ENCODE measurements around the gene SLC66A1.

Gene SLC66A1

DNA sequence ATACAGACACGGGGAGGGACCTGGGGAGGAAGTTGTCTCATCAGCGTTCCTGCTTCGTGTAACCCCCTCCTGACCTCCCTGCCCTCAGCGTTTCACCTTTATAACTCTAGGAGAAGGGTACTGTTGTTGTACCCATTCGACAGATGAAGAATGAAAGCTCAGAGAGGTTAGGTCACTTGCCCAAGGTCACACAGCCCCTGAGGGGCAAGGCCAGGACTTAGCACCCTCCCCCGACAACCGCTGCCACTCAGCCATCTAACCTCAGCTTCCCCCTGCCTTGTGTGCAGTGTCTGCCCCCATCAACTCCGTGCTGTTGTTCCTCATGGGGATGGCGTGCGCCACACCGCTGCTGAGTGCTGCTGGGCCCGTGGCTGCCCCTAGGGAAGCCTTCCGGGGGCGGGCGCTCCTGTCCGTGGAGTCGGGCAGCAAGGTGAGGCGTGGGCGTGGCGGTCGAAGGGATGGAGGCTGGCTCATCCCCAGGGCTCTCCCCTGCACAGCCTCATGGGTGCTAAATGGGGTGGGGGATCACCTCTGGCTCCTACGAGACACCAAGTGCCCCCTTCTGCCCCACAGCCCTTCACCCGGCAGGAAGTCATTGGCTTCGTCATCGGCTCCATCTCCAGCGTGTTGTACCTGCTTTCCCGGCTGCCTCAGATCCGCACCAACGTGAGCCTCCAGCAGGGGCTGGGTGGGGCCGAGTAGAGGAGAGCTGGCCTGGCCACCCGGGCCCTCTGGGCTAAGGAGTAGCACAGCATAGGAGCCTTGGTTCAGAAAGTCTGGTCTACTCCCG is 14.0 kb downstream of the SLC66A1 start:
- DNase-seq, result no peak

DNA sequence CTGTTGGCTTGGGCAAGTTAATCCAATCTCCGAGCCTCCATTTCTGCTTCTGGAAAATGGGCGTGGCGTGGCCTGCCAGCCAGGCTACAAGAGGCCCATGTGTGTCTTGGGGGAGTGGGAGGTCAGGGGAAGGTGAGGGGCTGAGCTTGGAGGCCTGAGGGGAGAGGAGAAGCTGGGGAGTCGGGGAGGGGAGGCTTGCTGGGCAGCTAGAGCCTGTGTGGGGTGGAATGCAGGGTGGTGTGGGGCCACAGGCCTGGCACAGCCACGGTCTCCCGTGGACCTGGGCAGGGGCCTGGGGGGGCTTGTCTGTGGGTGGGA is 14.6 kb downstream of the SLC66A1 start:
- DNase-seq, result no peak

DNA sequence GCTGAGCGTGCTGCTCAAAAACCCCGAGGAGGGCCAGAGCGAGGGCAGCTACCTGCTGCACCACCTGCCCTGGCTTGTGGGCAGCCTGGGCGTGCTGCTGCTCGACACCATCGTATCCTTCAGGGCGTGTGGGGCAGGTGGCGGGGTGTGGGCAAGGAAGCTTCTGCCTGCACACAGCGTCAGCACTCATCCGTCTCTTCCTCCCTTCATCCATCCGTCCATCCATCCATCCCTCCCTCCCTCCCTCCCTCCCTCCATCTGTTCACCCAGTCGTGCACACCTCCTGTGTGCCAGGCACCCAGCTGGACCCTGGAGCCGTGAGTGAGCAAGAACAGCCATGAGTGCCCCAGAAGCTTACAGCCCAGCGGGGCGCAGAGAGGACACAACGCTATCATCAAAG is 15.2 kb downstream of the SLC66A1 start:
- no peak for DNase-seq

DNA sequence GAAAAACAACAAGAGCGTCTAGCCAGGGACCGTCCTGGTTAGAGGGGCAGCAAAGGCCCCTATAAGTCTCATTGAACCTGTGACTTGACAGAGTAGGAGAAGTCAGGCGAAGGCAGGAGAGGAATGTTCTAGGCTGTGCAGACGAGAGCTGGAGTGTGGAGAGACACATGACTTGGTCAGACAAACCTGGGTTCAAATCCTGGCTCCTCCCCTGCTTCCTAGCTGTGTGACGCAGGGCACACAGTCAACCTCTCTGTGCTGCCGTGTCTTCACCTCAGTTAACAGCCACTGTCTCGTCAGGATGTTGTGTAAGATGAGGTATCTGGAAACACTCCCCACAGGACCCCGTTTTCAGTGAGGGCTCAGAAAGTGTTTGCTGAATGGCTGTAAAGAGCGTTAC is 15.6 kb downstream of the SLC66A1 start:
- no peak for DNase-seq

DNA sequence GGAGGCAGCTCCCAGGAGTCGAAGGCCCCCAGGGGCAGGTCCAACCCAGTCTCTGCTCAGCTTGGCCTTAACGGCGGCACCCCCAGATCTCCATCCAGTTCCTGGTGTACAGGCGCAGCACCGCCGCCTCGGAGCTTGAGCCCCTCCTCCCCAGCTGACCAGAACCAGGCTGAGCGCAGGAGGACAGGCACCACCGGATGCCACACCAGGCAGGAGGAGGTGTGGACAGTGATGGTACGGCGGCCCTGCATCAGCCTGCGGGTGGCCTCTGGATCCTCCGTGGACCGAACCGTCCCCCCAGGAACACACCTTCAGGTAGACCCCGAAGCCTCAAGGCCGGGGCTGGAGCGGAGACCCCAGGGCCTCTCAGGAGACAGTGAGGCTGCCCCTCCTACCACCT is 16.4 kb downstream of the SLC66A1 start:
- DNase-seq, result no peak

DNA sequence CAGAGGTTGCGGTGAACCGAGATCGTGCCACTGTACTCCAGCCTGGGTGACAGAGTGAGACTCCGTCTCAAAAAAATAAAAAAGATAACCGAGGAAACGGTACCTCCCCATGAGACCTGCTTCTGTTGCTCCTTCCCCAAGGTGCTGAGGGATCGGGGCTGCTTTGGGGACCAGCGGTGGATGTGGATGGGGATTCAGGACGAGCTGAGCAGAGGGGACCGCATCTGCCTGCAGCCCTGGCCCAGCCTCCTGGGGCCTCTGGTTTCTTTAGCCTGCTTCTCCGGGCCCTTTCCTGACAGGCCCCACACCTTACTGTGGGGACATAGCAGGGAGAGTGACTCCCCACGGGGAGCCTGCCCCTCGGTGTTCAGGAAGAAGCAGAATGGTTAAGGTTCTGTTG is 17.1 kb downstream of the SLC66A1 start:
- no peak for DNase-seq

DNA sequence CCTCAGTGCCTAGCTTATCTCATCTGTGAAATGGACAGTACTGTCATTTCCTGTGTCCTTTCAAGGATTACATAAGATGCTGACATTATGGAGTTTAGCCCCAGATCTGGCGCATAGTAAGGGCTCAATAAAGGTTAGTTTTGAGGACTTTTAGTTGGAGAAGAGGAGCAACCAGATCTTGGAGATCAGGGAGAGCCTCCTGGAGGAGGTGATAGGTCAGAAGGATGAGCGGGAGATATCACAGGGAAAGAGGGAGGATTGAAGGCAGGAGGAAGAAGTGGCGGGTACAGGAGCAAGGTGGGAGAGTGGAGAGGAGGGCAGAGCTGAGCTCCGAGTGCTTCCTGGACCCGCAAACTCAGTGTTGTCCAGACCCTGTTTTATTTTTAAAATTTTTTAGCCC is 17.5 kb downstream of the SLC66A1 start:
- DNase-seq, result no peak

DNA sequence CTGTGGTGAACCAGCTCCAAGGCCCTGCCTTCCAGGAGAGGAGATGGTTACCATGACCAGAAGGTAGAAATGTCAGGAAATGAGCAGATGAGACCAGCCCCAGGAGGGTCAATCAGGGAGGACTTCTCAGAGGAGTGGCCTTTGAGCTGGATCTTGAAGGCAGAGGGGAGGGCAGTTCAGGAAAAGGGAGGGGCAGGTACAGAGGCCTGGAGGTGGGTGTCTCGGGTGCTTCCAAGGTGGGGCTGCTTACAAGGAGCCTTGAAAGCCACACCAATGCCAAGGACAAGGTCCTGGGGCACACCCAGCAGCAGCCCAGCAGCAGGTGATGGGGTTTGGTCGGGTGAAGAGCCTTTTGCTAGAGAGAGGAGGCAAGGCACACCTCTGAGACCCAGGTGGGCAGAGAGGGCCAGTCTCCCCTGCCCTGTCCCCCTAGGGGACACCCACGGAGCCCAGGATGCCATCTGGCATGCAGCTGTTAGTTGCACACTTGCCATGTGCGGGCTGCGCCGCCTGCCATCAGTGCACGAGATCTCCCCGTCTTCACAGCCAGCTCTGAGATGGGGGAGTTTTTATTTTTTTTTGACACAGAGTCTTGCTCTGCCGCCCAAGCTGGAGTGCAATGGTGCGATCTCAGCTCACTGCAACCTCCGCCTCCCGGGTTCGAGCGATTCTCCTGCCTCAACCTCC is 18.5 kb downstream of the SLC66A1 start:
- no peak for DNase-seq

DNA sequence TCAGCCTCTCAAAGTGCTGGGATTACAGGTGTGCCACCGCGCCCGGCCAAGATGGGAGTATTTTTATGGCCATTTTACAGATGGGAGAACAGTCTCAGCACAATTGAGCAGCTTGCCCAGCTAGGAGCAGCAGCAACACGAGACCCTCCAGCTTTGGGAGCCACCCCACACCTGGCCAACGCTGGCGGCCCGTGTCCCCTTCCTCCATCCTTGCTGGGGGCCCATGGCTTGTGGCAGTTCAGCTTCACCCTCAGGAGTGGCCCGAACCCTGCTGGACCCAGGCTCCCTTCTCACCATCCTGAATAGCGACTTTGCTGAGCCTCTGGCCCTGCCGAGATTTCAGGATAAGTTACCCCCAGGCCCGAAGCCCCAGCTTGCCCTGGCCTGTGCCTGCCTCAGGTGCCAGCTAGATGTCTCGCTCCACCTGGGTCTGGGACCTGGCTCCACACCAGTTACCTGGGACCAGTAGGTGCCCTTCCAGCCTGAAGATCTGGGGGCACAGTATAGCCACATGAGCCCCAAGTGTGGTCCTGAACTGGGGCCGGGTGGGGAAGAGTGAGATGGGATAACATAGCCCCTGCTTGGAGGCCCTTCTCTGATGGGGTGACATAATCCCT is 19.2 kb downstream of the SLC66A1 start:
- DNase-seq, result no peak

DNA sequence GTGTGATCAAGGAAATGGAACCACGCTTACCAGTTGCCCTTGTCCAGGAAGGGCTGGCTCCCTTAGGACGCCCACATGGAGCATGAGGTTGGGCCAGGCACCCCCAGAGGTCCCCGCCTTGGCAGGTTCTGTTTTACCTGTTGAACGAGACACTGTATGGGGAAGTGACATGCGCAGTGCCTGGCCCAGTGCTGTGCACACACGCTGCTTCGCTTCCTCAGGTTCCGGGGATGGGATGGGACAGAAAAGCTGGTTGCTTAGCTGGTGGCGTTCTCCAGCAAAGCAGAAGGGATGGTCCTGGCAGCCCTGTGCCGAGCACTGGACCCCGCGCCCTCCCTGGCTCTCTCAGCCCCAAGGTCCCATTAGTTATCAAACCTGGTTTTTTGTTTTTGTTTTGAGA is 20.7 kb downstream of the SLC66A1 start:
- no peak for DNase-seq

DNA sequence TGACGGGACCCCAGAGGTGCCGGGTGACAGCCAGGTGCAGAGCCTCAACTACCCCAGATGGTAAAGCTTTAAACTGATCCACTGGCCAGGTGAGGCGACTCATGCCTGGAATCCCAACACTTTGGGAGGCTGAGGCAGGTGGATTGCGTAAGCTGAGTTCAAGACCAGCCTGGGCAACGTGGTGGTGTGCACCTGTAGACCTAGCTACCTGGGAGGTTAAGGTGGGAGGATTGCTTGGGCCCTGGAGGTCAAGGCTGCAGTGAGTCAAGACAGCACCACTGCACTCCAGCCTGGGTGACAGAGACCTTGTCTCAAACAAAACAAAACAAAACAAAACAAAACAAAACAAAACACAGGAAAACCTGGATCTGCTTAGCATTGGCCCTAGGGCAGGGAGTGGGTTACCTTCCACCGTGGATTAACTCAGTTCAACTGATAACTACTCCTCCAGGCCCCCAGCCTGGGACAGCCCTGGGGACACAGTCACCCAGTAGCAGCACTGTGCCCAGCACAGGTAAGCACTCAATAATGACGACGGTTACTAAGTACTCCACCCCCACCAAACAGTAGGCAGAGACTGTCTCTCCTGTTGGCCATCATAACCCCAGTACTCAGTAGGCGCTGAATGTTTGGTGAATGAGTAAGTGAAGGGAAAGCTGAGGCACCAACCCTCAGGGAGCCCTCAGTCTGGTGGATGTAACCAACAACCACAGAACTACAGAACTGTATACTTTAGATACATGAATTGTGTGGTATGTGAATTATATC is 21.6 kb downstream of the SLC66A1 start:
- no peak for DNase-seq

DNA sequence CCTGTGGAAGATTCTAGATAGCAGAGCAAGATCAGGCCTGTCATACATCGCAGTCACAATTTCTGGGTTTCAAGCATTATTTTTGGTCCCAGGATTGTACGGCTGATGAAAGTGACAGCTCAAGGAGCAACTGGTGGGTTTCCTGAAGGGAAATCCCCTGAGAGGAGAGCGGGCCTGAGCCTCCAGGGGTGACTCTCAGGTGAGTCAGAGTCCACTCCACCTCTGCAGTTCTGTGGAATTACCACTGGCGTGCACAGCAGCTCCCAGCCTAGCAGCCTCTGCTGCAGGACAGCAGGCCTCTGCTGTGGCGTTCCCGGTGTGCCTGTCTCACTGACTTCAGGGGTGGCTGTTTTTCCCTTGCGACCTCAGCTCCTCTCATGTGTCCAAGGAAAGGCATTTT is 24.4 kb downstream of the SLC66A1 start:
- no peak for DNase-seq

DNA sequence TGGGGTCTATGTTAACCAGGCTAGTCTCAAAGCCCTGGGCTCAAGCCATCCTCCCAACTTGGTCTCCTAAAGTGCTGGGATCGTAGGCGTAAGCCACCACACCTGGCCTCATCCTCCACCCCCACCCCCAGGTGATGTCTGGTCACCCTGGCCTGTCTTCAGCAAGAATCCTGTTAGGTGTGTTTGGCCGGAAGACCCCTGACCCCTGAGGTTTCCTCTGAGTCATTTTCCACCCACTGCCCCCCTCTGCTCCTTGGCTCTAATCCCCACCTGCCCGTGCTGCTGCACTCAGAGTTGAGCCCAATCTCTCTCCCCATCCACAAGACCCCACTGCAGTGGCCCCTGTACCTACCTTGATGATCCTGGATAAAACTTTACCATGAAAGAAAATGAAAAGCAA is 25.2 kb downstream of the SLC66A1 start:
- DNase-seq, result no peak

DNA sequence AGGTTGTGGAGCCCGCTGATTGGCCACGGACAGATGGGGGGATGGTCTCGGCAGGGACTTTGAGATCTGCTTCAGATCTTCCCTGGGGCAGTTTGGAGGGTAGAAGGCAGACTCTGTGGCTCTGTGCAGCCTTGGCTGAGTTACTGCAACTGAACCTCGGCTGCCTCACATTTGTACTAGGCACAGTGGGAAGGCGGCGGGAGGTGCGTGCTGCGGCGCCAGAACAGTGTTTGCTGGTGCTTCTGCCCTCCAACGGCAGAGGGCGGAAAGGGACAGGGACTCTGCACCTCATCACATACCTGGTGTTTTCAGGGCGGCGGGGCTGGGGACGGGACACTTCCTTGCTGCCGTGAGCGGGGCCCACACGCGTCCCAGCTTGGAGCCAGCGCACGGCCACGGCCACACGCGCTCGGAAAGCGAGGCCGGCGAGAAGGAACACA is 26.2 kb downstream of the SLC66A1 start:
- no peak for DNase-seq

DNA sequence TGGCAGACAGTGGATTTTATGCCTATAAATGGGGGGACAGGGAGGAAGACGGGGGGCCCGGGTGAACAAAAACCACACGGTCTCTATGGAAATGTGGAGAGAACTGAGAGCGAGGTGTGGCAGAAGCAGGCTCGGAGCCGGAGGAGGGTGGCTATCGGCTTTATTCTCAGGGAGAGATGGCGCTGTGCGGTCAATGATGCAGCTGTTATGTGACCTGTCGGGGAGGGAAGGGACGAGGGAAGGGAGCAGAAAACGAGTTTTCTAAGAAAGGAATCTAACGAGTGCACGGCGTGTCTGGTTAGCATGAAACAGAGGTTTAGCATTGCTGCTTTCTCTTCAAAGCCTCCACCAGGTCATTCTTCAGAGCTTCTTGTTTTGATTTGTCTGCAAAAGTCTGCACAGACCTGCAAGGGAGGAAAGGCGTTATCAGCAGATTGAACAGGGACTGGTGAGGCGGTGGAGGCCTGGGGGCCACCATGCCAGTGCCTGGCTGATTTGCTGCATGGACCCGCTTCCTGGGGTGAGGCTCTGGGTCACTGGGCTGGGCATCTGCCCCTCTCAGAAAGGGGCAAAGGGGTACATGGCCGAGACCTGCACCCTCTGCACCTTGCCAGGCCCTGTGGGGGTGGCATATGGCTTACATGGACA is 27.2 kb downstream of the SLC66A1 start:
- DNase-seq, result no peak

DNA sequence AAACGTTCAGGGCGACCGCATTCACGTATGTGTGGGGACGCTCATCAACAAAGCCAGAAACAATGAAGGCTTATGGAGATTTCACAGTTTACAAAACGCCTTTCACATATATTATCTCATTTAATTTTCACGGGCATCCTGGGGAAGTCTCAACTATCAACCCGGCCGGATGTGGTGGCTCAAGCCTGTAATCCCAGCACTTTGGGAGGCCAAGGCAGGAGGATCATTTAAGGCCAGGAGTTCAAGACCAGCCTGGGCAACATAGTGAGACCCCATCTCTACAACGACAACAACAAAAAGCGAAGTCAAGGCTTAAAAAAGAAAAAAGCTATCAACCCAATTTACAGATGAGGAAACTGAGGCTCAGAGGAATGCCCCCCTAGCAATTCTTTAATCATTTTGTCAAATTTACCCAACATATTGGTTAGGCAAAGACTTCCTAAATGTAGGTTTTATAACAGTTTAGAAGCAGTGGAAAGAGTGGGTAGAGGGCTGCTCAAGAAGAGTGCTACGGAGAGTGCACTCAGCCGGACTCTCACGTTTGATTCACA is 28.3 kb downstream of the SLC66A1 start:
- DNase-seq, result no peak

DNA sequence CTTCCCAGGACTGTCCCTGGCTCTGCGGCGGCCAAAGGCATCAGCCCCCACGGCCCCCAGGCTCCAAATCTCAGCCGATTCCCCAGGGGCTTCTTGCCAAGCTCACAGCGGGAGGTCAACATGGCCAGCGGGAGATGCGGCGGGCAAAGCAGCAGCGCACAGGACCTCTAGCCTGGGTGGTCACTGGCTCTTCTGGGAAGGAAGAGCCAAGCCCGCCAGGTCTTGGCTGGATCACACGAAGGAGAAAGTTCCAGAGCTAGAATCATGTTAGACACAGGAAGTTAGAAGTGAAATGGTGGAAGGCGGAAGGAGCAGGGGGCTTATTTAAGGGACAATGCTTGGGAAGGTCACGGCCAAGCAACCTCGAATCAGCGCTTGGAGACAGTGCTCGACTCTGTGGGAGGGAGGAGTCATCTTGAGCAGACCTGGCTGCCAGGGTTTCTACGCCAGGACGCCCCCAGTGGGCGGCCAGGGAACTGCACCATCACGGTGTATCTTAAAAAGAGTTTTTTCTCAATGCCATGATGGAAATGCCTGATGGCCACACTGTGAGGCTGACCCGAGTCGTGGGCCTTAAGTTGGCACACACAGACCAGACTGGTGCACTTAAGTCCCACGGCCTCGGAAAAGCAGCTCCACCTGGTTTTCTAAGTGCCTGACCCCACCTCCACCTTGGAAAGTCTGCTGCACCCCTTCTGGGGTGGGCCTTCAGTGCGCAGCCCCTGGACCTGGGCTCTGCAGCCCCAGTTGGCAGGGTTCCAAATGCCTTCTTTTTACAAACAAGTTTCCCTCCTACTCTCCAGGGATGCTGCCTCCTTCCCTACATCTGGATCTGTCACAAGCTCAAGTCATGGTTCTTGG is 29.3 kb downstream of the SLC66A1 start:
- peak; percentile 12 for DNase-seq

DNA sequence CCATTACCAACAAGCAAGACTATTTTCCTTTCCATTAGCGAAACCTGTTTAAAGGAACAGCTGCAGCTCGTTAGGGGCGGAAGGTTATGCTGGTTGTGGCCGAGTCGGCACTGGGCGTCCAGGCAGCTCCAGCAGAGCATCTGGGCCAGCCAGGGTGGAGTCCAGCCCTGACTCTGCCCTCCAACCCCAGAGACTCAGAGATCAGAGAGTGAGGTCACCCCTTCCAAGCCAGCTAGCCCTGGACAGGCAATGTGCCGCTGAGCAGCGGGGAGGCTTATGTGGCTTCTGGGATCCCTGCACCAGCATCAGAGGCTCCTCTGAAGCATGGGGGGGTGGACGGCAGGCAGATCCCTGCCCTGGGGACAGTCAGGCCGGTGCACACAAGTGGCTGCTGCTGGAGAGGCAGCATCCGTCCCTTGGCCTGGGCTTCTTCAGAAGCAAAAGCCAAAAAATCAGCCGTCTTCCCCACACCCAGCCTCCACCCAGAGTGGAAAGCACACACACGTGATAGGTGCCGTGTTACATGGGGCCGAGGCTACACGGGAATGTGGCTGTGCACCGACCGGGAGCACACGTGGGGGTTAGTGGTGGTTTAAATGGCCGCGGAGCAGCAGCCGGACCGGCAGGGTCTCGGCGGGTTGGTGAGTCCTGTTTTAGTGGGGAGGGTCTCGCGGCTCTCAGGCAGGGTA is 30.1 kb downstream of the SLC66A1 start:
- DNase-seq, result no peak

DNA sequence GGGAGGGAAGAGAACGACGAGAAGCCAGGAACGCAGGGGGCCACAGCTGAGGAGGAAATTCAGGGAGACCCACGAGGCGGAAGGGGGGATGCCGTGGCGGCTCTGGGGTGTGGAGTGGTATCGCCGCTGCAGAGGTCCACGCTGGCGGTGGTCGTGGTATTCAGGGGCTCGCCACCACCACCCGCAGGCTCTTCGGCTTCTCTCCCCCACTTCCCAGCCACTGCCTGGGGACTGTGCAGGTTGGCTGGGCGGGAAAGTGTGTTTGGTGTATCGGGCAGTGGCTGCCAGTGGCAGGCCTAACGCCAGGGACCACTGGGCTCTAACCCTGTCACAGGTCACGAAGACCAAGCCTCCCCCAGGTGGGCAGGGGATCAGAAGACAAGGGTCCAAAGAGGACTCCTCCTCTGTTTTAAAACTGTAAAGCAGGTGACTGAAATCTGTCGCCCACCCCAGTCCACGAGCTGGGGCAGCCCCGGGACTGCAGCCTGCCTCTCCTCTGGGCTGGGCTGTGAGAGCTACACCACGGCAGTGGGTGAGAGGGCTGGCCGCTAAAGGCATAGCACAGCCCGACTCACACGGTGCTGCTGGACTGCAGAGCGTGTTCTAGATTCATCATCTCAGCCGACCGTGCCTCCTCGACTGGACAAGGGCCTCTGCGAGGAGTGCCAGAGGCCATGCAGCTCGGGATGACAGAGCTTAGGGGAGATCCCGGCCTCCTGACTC is 30.9 kb downstream of the SLC66A1 start:
- no peak for DNase-seq

DNA sequence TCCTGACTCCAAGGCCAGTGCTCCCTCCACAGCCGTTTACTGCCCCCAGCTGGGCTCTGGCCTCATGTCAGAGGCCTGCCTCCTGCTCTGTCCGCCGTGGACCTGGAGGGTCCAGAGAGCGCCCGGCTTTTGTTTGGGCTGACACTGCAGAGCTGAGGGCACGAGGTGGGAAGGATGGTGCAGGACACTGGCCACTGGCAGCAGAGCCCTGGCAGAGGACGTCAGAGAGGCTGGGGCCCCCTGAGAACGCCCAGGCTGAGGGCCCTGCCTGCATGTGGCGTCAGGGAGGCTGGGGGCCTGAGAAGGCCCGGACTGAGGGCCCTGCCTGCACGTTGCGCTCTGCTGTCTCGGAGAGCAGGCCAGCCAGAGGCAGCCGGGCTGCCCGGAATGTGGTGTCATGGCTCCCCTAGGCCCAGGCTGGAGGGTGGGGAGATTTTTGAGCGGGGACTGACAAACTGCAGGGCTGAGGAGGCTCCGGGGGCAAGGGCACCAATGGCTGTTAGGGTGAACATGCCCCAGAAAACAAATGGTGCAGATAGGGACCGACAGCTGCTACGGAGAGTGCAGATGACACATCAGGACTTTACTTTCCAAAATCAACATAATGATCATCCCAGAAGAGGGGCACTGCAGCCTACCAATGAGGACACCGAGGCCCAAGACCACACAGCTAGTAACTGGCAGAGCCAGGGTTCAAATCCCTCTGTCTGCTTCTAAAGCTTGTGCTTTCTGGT is 31.7 kb downstream of the SLC66A1 start:
- no peak for DNase-seq
